SK-N-SH (cell line): ENCODE measurements around the gene KCTD21.

ENCODE experiments used
- CTCF ChIP-seq: fragments of 200-600 bp; sonication (generic); IDR thresholded peaks from 2 replicates; pipeline ENCODE4 v1.6.1; 2017; ENCODE audit warnings: antibody characterized with exemption, mild to moderate bottlenecking, moderate library complexity
- FOXM1 ChIP-seq: IDR thresholded peaks from 2 replicates; pipeline ENCODE4 v1.4.0; 2012; ENCODE audit warnings: low read depth, mild to moderate bottlenecking
- NFIC ChIP-seq: IDR thresholded peaks from 2 replicates; pipeline ENCODE4 v1.4.0; 2012; ENCODE audit warnings: borderline replicate concordance
- USF2 ChIP-seq: fragments of 150-350 bp; IDR thresholded peaks from 2 replicates; pipeline ENCODE4 v1.6.1; 2017; ENCODE audit warnings: antibody characterized with exemption, low read length, low read depth, borderline replicate concordance

- TF ChIP-seq CTCF (no peak), NFIC (no peak), USF2 (no peak), FOXM1 (no peak)
These were observed 38.6 kb upstream of the KCTD21 start for GRCh38 chr11:78226684-78227680.
